SK-N-SH (cell line): ENCODE results near the gene LRRC45. TPM values are rescaled to one million over a fixed set of nuclear protein-coding genes. Genes with fewer than 3 reads are reported as not detected.

ENCODE experiments used
- CTCF ChIA-PET: fragments of 300-600, 350-600 bp; formaldehyde crosslinking; extraction: SDS; loops from one replicate; lab custom pipeline; 2021; lab: Yijun Ruan, JAX
- POLR2A ChIA-PET: fragments of 350-600 bp; sonication (Branson Sonifier 250); formaldehyde crosslinking; extraction: SDS; loops from one replicate; lab custom pipeline; 2020; ENCODE audit warnings: antibody characterized with exemption, inconsistent platforms; lab: Yijun Ruan, JAX
- DNase-seq: peaks from one replicate; pipeline ENCODE4 v3.0.0; 2012
- H2AFZ ChIP-seq: fragments of 200-600 bp; sonication (generic); 2 replicates; pipeline ENCODE4 v1.8.1; 2016; ENCODE audit warnings: antibody characterized with exemption, mild to moderate bottlenecking, low read depth
- H3F3A ChIP-seq: fragments of 200-600 bp; sonication (generic); replicated peaks from 2 replicates; pipeline ENCODE3; 2016; ENCODE audit warnings: antibody characterized with exemption, mild to moderate bottlenecking; ENCODE audit not compliant: insufficient read depth
- H3K27ac ChIP-seq, 2 experiments: fragments of 200-500 bp in 1 of 2; fragments of 200-600 bp in 1 of 2; sonication (Bioruptor generic) in 1 of 2; sonication (generic), shearing (Covaris generic) in 1 of 2; 2 replicates each; pipeline versions ENCODE4 v1.5.1 to v1.6.1; 2014 to 2016; ENCODE audit warnings: low read depth in 2 of 2, inconsistent platforms in 1 of 2, low read length in 1 of 2, mild to moderate bottlenecking in 1 of 2, mixed read lengths in 1 of 2
- H3K27me3 ChIP-seq: fragments of 200-600 bp; sonication (generic), shearing (Covaris generic); 2 replicates; pipeline ENCODE4 v1.6.1; 2016; ENCODE audit warnings: mixed run types; ENCODE audit not compliant: insufficient read depth
- H3K36me3 ChIP-seq, 2 experiments: fragments of 200-500 bp in 1 of 2; fragments of 200-600 bp in 1 of 2; sonication (Bioruptor generic) in 1 of 2; sonication (generic) in 1 of 2; replicated peaks in 1 of 2; 2 replicates each; pipeline versions ENCODE3 to v1.5.1; 2014 to 2016; ENCODE audit warnings: low read length in 1 of 2, mild to moderate bottlenecking in 1 of 2; ENCODE audit not compliant: insufficient read depth in 2 of 2, control insufficient read depth in 1 of 2
- H3K4me1 ChIP-seq, 2 experiments: fragments of 200-500 bp in 1 of 2; fragments of 200-600 bp in 1 of 2; sonication (Bioruptor generic) in 1 of 2; sonication (generic), shearing (Covaris generic) in 1 of 2; 2 replicates each; pipeline versions ENCODE4 v1.5.1 to v1.6.1; 2014 to 2016; ENCODE audit warnings: low read depth in 1 of 2, low read length in 1 of 2, mixed run types in 1 of 2; ENCODE audit not compliant: insufficient read depth in 2 of 2, control insufficient read depth in 1 of 2
- H3K4me2 ChIP-seq: fragments of 200-600 bp; sonication (generic), shearing (Covaris generic); 2 replicates; pipeline ENCODE4 v1.6.1; 2017; ENCODE audit warnings: mixed run types
- H3K4me3 ChIP-seq, 2 experiments: fragments of 200-500 bp in 1 of 2; fragments of 200-600 bp in 1 of 2; sonication (Bioruptor generic) in 1 of 2; sonication (generic), shearing (Covaris generic) in 1 of 2; 2 replicates each; pipeline versions ENCODE4 v1.5.1 to v1.8.1; 2014 to 2016; ENCODE audit warnings: low read depth in 2 of 2, inconsistent platforms in 1 of 2, low read length in 1 of 2, mild to moderate bottlenecking in 1 of 2, mixed read lengths in 1 of 2, moderate library complexity in 1 of 2
- H3K79me2 ChIP-seq: fragments of 200-600 bp; sonication (generic); 2 replicates; pipeline ENCODE4 v1.8.1; 2017; ENCODE audit warnings: mild to moderate bottlenecking; ENCODE audit not compliant: insufficient read depth
- H3K9ac ChIP-seq: fragments of 200-600 bp; sonication (generic); 2 replicates; pipeline ENCODE4 v1.6.1; 2017; ENCODE audit warnings: mixed run types
- H3K9me2 ChIP-seq: fragments of 200-600 bp; sonication (generic); 2 replicates; pipeline ENCODE4 v1.6.1; 2017; ENCODE audit warnings: mixed run types
- H3K9me3 ChIP-seq: fragments of 200-600 bp; sonication (generic); 2 replicates; pipeline ENCODE4 v1.6.1; 2017; ENCODE audit warnings: mixed run types, mild to moderate bottlenecking, moderate library complexity
- H4K20me1 ChIP-seq: fragments of 200-600 bp; sonication (generic); 2 replicates; pipeline ENCODE4 v1.6.1; 2017; ENCODE audit warnings: mild to moderate bottlenecking, mixed run types; ENCODE audit not compliant: insufficient read depth
- EP300 ChIP-seq, 2 experiments: IDR thresholded peaks; 2 replicates each; pipeline versions ENCODE4 v1.4.0 to v1.6.1; 2012; ENCODE audit warnings: borderline replicate concordance in 1 of 2, low read depth in 1 of 2, low read length in 1 of 2
- EZH2phosphoT487 ChIP-seq: fragments of 200-600 bp; sonication (generic); IDR thresholded peaks from 2 replicates; pipeline ENCODE4 v1.6.1; 2017; ENCODE audit warnings: low read depth, mixed run types, mild to moderate bottlenecking, antibody characterized with exemption, moderate library complexity, borderline replicate concordance
- FOXM1 ChIP-seq: IDR thresholded peaks from 2 replicates; pipeline ENCODE4 v1.4.0; 2012; ENCODE audit warnings: low read depth, mild to moderate bottlenecking
- GATA2 ChIP-seq: sonication (generic); formaldehyde crosslinking; IDR thresholded peaks from 2 replicates; pipeline ENCODE4 v1.5.0; 2020; ENCODE audit warnings: mild to moderate bottlenecking, missing genetic modification reagents
- IRF3 ChIP-seq: fragments of 150-350 bp; IDR thresholded peaks from 2 replicates; pipeline ENCODE4 v1.6.1; 2016; ENCODE audit warnings: mild to moderate bottlenecking, low read depth, low read length
- MXI1 ChIP-seq: IDR thresholded peaks from 2 replicates; pipeline ENCODE4 v1.6.1; 2012; ENCODE audit warnings: mild to moderate bottlenecking, low read depth, low read length, improper control_type of control experiment
- NFIC ChIP-seq: IDR thresholded peaks from 2 replicates; pipeline ENCODE4 v1.4.0; 2012; ENCODE audit warnings: borderline replicate concordance
- NRF1 ChIP-seq: IDR thresholded peaks from 2 replicates; pipeline ENCODE4 v1.6.1; 2012; ENCODE audit warnings: low read depth, mild to moderate bottlenecking, low read length
- POLR2AphosphoS5 ChIP-seq: IDR thresholded peaks from 2 replicates; pipeline ENCODE4 v1.6.1; 2012; ENCODE audit warnings: low read depth, low read length
- RCOR1 ChIP-seq: fragments of 150-350 bp; IDR thresholded peaks from 2 replicates; pipeline ENCODE4 v1.6.1; 2017; ENCODE audit warnings: antibody characterized with exemption, low read length
- RXRA ChIP-seq: IDR thresholded peaks from 2 replicates; pipeline ENCODE4 v1.4.0; 2012; ENCODE audit warnings: low read depth, mild to moderate bottlenecking, borderline replicate concordance
- SMC3 ChIP-seq: IDR thresholded peaks from 2 replicates; pipeline ENCODE4 v1.6.1; 2012; ENCODE audit warnings: low read depth, low read length, improper control_type of control experiment
- TAF1 ChIP-seq: IDR thresholded peaks from 2 replicates; pipeline ENCODE4 v1.6.1; 2012; ENCODE audit warnings: low read depth, mild to moderate bottlenecking, low read length, moderate library complexity, borderline replicate concordance
- TCF12 ChIP-seq: IDR thresholded peaks from 2 replicates; pipeline ENCODE4 v1.4.0; 2012
- TEAD4 ChIP-seq: IDR thresholded peaks from 2 replicates; pipeline ENCODE4 v1.4.0; 2012; ENCODE audit warnings: mild to moderate bottlenecking, borderline replicate concordance; ENCODE audit not compliant: insufficient read depth
- USF2 ChIP-seq: fragments of 150-350 bp; IDR thresholded peaks from 2 replicates; pipeline ENCODE4 v1.6.1; 2017; ENCODE audit warnings: antibody characterized with exemption, low read length, low read depth, borderline replicate concordance
- YY1 ChIP-seq: IDR thresholded peaks from 2 replicates; pipeline ENCODE4 v1.4.0; 2012; ENCODE audit warnings: low read depth, mild to moderate bottlenecking
- WGBS: methylation state at CpG from one replicate; pipeline ENCODE4 v1.1.6; 2017; ENCODE audit warnings: low lambda C conversion rate; 5-methylcytosine and 5-hydroxymethylcytosine counted together
- polyA plus RNA-seq, 3 experiments: library from polyadenylated mRNA; depleted of rRNA; stranded (reverse); fragments of >200 nt; gene quantifications; 2 replicates each; pipeline ENCODE4 v1.2.3, GENCODE V29; 2012
- TF ChIP-seq, protein P1 (sequence below): fragments of 200-600 bp; sonication (generic); IDR thresholded peaks from 2 replicates; pipeline ENCODE4 v1.6.1; 2017; ENCODE audit warnings: antibody characterized with exemption, mild to moderate bottlenecking, moderate library complexity
- TF ChIP-seq, protein P2 (sequence below): IDR thresholded peaks from 2 replicates; pipeline ENCODE4 v1.4.0; 2012; ENCODE audit warnings: low read depth, borderline replicate concordance

The LRRC45 gene
- polyA plus RNA-seq, 1 of the 3 experiments (the other 2 are of a cell fraction) = 31.5 TPM

DNA sequence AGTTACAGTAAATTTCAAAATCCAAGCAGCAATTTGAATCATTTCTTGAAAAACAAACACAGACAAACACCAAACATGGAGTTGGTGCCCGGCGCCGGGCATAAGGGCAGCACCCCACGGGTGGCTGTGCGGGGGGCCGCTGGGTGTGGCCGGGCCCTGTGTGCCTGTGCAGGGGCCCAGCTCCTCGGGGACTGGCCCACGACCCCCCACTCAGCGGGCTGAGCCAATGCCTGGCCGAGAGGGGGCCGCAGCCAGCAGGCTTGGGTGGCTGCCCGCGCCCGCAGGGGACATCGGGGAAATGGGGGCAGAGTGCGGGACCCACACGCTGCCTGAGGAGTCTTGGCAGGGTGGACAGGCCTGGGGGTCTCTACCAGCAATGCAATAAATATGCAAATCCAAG is 55.3 kb downstream of the LRRC45 start:
- TF ChIP-seq FOXM1 = no peak
- no peak for TF ChIP-seq SMC3
- TF ChIP-seq TEAD4 = no peak
- TF ChIP-seq TCF12 = no peak
- TF ChIP-seq, protein P1, sequence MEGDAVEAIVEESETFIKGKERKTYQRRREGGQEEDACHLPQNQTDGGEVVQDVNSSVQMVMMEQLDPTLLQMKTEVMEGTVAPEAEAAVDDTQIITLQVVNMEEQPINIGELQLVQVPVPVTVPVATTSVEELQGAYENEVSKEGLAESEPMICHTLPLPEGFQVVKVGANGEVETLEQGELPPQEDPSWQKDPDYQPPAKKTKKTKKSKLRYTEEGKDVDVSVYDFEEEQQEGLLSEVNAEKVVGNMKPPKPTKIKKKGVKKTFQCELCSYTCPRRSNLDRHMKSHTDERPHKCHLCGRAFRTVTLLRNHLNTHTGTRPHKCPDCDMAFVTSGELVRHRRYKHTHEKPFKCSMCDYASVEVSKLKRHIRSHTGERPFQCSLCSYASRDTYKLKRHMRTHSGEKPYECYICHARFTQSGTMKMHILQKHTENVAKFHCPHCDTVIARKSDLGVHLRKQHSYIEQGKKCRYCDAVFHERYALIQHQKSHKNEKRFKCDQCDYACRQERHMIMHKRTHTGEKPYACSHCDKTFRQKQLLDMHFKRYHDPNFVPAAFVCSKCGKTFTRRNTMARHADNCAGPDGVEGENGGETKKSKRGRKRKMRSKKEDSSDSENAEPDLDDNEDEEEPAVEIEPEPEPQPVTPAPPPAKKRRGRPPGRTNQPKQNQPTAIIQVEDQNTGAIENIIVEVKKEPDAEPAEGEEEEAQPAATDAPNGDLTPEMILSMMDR = no peak
- no peak for TF ChIP-seq IRF3
- TF ChIP-seq NRF1 = no peak
- TF ChIP-seq, protein P2, sequence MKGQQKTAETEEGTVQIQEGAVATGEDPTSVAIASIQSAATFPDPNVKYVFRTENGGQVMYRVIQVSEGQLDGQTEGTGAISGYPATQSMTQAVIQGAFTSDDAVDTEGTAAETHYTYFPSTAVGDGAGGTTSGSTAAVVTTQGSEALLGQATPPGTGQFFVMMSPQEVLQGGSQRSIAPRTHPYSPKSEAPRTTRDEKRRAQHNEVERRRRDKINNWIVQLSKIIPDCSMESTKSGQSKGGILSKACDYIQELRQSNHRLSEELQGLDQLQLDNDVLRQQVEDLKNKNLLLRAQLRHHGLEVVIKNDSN = no peak
- TF ChIP-seq GATA2 (CRISPR knock-in tag) = no peak
- TF ChIP-seq EZH2phosphoT487 = no peak
- no peak for TF ChIP-seq NFIC
- Histone ChIP-seq H3K36me3 (peaks cover 16 to 49% of the 10 kb centered on the region in 2 experiments), H3K27me3 (no peaks in the 10 kb centered on the region), H3F3A (peaks cover 17% of the 10 kb centered on the region), H3K4me3 (no peak overlapping the region), H3K9me3 (no peaks in the 10 kb centered on the region), H3K9ac (no peak overlapping the region), H2AFZ (no peak overlapping the region), H3K27ac (no peak overlapping the region), H4K20me1 (no peaks in the 10 kb centered on the region), H3K4me1 (no peaks in the 10 kb centered on the region), H3K79me2 (no peaks in the 10 kb centered on the region), H3K9me2 (no peaks in the 10 kb centered on the region), H3K4me2 (no peak overlapping the region)
- CTCF ChIA-PET = interaction anchor here (2.2 kb wide), 1 partner anchor 48 kb away, joined by 14 read pairs; no protein-coding TSS in a partner anchor
- WGBS = 96% methylated on average over 14 of the region's 18 CpGs
- DNase-seq = no peak
- POLR2A ChIA-PET = no interaction called here

DNA sequence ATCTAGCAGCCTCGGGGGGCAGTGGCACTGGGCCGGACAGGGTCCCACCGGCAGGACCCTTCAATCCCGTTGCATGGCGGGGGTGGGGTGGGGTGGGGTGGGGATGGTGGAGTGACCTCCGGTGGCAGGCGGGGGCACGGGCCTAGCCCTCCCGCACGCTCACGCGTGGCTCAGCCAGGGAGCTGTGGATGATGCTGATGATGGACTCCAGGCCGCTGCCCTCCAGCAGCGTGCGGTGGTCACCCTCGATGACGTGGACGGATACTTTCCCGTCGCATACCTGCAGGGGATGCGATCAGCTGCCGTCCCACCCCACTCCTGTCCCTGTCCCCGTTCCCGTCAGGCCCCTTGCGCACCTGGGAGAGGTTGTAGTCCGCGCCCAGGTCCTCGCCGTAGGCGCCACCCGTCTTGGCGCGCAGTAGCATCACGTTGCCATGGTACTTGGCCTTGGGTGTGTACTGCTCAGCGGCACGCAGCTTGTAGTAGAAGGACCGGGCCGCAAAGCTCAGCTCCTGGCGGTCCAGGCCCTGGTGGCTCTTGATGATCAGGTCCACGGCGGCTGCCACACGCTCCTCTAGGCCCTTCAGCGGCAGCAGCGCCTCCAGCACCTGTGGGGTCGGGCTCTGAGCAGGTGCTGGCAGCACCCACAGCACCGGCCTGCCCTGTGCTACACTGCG is 56.0 kb downstream of the LRRC45 start:
- no peak overlapping the region for H3K9ac ChIP-seq
- no peaks in the 10 kb centered on the region for H3K79me2 ChIP-seq
- H3K36me3 ChIP-seq = peaks cover 16 to 56% of the 10 kb centered on the region in 2 experiments
- H3K27ac ChIP-seq = no peak overlapping the region
- H3K4me1 ChIP-seq = no peaks in the 10 kb centered on the region
- POLR2A ChIA-PET = interaction anchor here (1.1 kb wide), 1 partner anchor 18 kb away, joined by 3 read pairs; no protein-coding TSS in a partner anchor
- H3K4me2 ChIP-seq = no peak overlapping the region
- no peaks in the 10 kb centered on the region for H3K9me3 ChIP-seq
- H3F3A ChIP-seq = peaks cover 17% of the 10 kb centered on the region
- WGBS = 91% methylated on average over 26 of the region's 47 CpGs
- no peaks in the 10 kb centered on the region for H4K20me1 ChIP-seq
- no peak overlapping the region for H3K4me3 ChIP-seq
- CTCF ChIA-PET = interaction anchor here (0.7 to 0.9 kb wide), 2 partner anchors 35 to 49 kb away, joined by 3 to 6 read pairs; no protein-coding TSS in a partner anchor
- no peaks in the 10 kb centered on the region for H3K27me3 ChIP-seq
- no peaks in the 10 kb centered on the region for H3K9me2 ChIP-seq
- H2AFZ ChIP-seq = no peak overlapping the region
- no peak for DNase-seq
- TF ChIP-seq YY1 (no peak), RXRA (no peak), TCF12 (no peak), USF2 (no peak), POLR2AphosphoS5 (no peak), TAF1 (no peak), IRF3 (no peak), GATA2 (CRISPR knock-in tag) (no peak), TEAD4 (no peak), RCOR1 (no peak), MXI1 (no peak), EP300 (IDR thresholded peaks at IDR 0.05; ENCODE audit: borderline replicate concordance in 1 of 2, low read depth in 1 of 2, low read length in 1 of 2) (no peak)
- TF ChIP-seq, protein P2 = no peak
